HG03025 (cell line): ENCODE data around the gene CRACR2A.

ENCODE experiments used
- ATAC-seq: cut with Tn5 transposase; IDR thresholded peaks from one replicate; pipeline ENCODE4 v1.9.1; 2021; ENCODE audit warnings: mild to moderate bottlenecking, moderate library complexity; ENCODE audit not compliant: unreplicated experiment, low FRiP score

The CRACR2A gene

GRCh38 chr12:3622822-3623690 is 129.9 kb downstream of the CRACR2A start:
- ATAC-seq, result no peak

- no peak for ATAC-seq
Observed at GRCh38 chr12:3622021-3622821, 130.7 kb downstream of the CRACR2A start.

DNA sequence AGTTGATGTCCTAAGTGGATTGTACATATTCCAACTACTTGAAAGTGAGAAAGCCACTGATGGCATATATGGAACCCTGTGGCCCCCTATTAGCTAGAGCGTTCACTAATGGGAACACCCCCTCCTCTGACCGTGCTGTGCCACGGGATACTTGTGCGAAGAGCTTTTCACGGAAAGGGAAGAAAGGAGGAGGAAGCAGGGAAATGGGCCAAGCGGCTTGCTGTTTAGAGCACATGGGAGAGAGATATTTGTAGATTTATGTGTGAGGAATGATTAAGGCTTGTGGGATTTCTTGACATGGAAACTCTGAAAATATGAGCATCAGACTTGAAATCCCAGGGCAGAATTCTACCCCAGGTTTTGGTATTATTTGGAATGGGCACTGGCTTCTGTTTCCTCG is 132.1 kb downstream of the CRACR2A start:
- ATAC-seq, result no peak

- no peak for ATAC-seq
Observed at GRCh38 chr12:3617565-3617964, 135.3 kb downstream of the CRACR2A start.

DNA sequence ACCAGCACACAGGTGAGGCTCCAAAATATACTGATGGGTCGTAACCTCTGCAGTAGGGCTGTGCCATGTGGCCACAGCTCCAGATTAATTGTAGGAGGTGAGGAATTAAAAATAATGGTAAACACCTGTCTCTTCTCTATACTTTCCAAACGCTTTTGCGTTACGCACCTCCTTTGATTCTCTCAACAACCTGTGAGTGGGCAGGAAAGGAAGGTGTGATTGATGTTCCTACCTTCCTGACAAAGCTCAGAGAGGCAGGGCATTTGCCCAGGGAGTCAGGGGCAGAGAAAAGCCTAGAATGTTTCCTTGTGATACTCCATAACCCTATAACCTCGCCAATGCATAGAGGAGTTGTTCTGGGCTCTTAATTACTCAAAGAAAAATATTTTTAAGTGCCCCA is 137.0 kb downstream of the CRACR2A start:
- ATAC-seq, result no peak

GRCh38 chr12:3614806-3615466 is 138.0 kb downstream of the CRACR2A start:
- ATAC-seq, result no peak

DNA sequence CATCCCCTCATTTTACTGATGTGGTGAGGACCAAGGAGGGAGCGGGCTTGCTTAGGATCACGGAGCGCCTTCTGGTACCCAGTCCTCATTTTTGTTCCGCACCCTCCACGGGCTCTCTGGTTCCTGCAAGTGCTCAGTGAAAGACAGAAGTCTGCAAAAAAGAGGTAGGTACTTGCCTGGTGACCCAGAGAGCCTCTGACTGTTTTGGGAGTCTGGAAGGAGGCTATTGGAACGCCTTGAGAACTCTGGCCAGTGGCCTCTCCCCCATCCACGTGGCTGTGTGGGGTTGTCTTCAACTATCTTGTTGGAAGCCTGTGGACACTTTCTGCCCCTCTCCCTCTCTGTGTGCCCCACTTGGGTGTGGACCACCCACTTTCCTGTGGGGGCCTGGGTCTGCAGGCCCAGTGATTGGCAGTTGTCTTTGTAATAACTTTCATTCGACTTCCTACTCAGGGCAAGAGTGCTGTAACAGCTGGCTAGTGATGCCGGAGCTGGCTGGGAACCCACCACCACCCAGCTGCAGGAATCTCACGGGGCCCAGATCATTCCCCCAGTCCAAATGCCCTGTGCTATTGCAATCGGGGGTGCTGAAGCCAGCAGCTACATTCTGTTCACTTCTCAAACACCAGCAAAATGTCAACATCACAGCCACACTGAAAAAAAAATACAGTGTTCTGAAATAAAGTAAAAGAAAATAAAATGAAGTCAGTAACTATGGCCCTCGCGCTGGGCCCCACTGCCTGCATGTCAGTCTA is 139.1 kb downstream of the CRACR2A start:
- no peak for ATAC-seq

DNA sequence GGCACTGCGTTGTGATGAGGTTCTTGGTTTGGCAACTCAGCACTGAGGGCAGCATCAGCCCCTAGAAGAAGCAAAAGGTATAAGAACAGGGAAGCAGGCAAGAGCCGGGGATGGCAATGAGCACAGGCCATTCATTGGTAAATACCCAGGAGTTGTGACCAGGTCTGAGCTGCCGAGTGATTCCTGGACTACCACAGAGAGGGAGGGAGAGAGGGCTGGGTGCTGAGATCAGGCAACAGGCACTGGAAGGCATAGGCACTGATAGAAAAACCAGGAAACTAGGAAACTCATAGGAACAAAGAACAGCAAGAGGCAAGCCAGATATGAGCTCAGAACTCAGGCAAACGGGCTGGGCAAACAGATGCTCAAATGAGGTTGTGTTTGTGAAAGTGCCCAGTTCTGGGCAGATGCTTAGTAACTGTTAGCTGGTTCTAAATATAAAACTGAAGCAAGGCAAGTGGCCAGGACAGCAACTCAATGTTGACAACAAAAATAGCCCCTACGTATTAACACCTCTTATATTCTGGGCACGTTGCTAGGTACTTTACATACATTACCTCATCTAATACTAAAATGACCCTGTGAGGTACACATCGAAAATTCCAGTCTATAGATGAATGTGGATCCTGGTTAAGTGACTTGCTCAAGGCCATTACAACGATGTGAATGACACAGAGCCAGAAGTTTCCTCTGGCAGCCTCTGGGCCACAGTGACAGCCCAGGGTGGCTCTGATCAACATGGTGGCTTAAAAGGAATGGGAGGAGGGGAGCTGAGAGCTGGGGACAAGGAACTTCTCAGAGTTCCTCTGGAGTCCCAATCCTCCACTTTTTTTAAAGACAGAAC is 140.8 kb downstream of the CRACR2A start:
- ATAC-seq, result no peak

- ATAC-seq, result no peak
Observed at GRCh38 chr12:3607821-3608220, 145.1 kb downstream of the CRACR2A start.

DNA sequence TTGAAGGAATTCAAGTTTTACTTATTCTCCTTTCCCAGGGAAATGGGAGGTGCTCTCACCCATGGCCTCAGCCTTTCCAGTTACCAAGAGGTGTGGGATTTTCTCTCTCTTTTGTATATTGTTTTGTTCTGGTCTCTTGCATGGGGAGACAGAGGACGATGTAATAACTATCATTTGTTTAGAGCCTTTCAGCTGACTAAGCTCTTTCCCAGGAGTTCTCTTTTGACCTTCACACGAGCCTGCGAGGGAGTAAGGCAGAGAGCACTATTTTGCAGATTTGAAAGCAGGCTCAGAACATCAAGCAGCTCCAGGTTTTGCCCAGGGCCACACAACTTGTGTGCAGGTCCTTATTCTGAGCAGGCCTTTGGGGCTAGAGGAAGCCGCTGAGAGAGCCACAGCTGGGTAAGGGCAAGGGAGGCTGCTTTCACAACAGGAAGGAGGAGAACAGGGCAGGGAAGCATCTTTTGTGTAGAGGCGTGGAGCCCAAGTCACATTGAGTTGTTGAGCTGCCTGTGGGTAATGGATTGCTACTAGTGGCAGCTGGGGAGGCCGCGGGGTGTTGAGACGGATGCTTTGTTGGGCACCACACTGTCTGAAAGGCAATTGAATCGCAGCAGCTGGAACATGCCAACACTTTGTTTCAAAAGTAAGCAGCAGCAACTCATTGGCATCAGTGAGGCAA is 145.7 kb downstream of the CRACR2A start:
- ATAC-seq, result no peak

- no peak for ATAC-seq
Observed at GRCh38 chr12:3606128-3606527, 146.8 kb downstream of the CRACR2A start.

DNA sequence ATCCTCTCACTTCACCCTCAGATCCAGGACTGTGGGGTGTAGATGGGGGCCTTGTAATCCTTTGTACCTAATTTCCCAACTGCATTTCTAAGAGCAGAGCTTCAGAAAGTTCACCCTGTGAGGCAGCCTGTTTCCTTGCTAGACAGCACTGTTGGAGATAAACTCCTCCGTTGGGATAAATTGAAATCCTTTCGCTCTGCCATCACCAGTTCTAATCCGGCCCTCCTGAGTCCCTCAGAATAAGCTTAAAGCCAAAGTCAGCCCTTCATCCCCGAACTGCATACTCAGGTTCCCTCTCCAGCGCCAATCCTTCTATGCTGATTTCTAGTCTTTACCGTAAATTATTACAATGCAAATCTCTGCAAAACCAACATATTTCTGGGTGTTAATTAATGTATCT is 147.2 kb downstream of the CRACR2A start:
- ATAC-seq, result no peak

GRCh38 chr12:3604748-3605586 is 147.9 kb downstream of the CRACR2A start:
- ATAC-seq, result no peak

DNA sequence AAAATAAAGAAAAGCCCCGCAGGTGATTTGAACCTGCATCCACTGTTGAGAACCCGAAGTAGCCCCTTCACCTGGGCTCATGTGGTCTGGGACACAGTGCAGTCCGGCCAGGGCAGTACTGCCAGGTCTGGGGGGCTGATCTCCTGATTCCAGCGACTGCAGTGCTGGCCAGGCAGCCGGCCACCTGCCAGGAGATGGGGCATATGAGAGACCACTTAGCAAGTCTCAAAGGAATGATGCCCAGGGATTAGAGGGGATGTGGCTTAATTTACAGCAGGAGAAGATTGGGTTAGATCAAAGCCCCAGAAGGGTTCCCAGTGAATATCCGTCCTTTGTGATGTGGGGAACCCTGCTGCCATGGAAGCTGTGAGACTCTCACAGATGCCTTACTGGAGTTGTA is 148.6 kb downstream of the CRACR2A start:
- no peak for ATAC-seq

- no peak for ATAC-seq
Observed at GRCh38 chr12:3603576-3603975, 149.3 kb downstream of the CRACR2A start.

DNA sequence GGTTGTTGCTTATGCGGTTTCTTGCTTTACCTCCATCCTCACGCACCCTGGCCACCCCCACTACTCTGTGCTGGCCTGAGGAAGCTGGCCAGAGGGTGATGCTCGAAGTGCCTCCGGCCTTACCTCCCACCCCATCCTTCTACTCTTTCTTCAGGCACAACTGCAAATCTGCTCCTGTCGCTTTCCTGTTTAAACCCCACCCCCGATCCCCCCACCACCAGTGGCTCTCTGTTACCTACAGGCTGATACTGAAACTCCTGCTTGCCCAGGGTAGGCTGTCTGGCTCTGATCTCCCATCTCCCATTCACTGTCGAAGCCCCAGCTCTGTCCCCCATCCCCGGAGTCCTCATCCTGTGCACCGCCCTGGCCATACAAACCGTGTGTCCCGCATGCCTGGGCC is 150.4 kb downstream of the CRACR2A start:
- no peak for ATAC-seq

- no peak for ATAC-seq
Observed at GRCh38 chr12:3601461-3602150, 151.3 kb downstream of the CRACR2A start.

- ATAC-seq, result no peak
Observed at GRCh38 chr12:3600951-3601350, 152.0 kb downstream of the CRACR2A start.
